Small intestine (tissue), 7 donors: ENCODE measurements around the gene BCR. TPM values are rescaled to one million over a fixed set of nuclear protein-coding genes. Genes with fewer than 3 reads are reported as not detected.

Experiments used
- DNase-seq, 2 donors: peaks; one replicate each; pipeline versions ENCODE4 v3.0.0 to v3.0.0-alpha.2; 2013
- FAIRE-seq: peaks from 2 replicates; lab custom pipeline; 2012; peaks lifted over from hg19 to GRCh38; lab: Jason Lieb, UNC
- H3K27ac ChIP-seq, 3 donors: one replicate each; pipeline ENCODE4 v1.5.1; 2013; ENCODE audit warnings: low read length in 2 of 3, mild to moderate bottlenecking in 2 of 3, control low read depth in 1 of 3, inconsistent platforms in 1 of 3, low read depth in 1 of 3, moderate library complexity in 1 of 3
- H3K27me3 ChIP-seq, 3 donors: one replicate each; pipeline ENCODE4 v1.6.1; 2013; ENCODE audit warnings: low read length in 3 of 3, inconsistent platforms in 1 of 3; ENCODE audit not compliant: control insufficient read depth in 3 of 3, insufficient read depth in 3 of 3
- H3K36me3 ChIP-seq, 3 donors: one replicate each; pipeline ENCODE4 v1.6.1; 2013; ENCODE audit warnings: low read length in 3 of 3, inconsistent platforms in 1 of 3, low read depth in 1 of 3, mild to moderate bottlenecking in 1 of 3, moderate library complexity in 1 of 3; ENCODE audit not compliant: control insufficient read depth in 3 of 3, insufficient read depth in 2 of 3
- H3K4me1 ChIP-seq, 3 donors: one replicate each; pipeline ENCODE4 v1.6.1; 2013; ENCODE audit warnings: low read length in 2 of 3, inconsistent platforms in 1 of 3, low read depth in 1 of 3, mild to moderate bottlenecking in 1 of 3, moderate library complexity in 1 of 3; ENCODE audit not compliant: control insufficient read depth in 3 of 3, insufficient read depth in 2 of 3
- H3K4me3 ChIP-seq, 3 donors: one replicate each; pipeline ENCODE4 v1.5.1; 2013; ENCODE audit warnings: low read length in 3 of 3, control low read depth in 1 of 3, inconsistent platforms in 1 of 3, low read depth in 1 of 3, mild to moderate bottlenecking in 1 of 3, moderate library complexity in 1 of 3
- H3K9me3 ChIP-seq, 2 donors: one replicate each; pipeline ENCODE4 v1.6.1; 2013; ENCODE audit warnings: low read depth in 1 of 2, low read length in 1 of 2; ENCODE audit not compliant: control insufficient read depth in 2 of 2, insufficient read depth in 1 of 2
- WGBS, 3 donors: extraction: QIAGEN DNeasy Blood & Tissue Kit; methylation state at CpG; one replicate each; pipeline ENCODE4 v1.1.7; 2013; 5-methylcytosine and 5-hydroxymethylcytosine counted together
- polyA plus RNA-seq, 4 donors: library from polyadenylated mRNA; stranded (reverse) in 3 of 4; unstranded in 1 of 4; fragments of 200-250 nt in 3 of 4; fragments of 120-200 nt in 1 of 4; gene quantifications; one replicate each; pipeline versions ENCODE4 v1.2.1 to v1.2.3, GENCODE V29; 2013
- donor health status: healthy with polysubstance abuse.
- donor health status: control.
- donor health status: control.
- donor health status: Bipolar disorder and iron deficiency.
- donor health status: healthy.

Gene BCR
- polyA plus RNA-seq, 4 donors = 8.9 to 27.9 (median 19.7) TPM

DNA sequence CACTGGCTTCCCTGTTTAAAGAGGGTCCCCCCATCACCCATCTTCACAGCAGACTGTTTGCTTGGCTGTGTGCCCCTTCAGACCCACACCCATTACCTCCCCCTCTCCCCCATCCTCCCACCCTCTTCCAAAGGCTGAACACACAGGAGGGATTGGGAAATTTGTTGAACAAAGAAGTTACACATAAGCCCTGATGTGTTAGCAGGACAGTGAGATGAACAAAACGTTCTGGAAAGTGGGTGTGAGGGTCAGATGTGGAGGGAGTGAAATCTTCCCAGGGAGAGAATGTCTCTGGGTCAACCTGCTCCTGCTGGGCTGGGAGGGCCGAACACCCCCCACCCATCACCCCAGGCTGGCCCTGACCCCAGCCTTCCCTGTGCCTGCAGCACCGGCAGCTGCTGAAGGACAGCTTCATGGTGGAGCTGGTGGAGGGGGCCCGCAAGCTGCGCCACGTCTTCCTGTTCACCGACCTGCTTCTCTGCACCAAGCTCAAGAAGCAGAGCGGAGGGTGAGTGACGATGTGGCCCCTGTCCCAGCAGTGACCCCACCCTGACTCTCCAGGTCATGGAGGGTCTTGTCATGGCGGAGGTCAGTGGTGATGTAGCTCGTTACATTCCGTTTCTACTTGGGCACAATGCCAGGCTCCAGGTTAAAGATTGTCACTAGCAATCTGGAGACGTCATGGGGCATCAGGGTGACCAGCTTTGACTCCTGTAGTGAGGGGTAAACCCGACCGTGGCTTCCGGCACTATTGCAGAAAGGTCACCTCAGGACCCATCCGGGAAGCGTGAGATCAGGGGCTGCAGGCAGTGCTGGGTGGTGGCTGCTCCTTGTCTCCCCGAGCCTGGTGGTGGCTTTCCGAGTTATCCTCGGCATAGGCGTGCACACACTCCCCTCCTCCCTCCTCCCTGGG lies 103.5 kb downstream of the BCR start:
- 86 to 90% (median 89%) methylated on average over 22 of the region's 22 CpGs for WGBS, 3 donors
- no peaks in the 10 kb centered on the region for H3K4me1 ChIP-seq
- no peak overlapping the region for H3K27ac ChIP-seq
- DNase-seq (no peak), FAIRE-seq (no peak)
- H3K36me3 ChIP-seq = peaks cover 0 to 96% (median 9%) of the 10 kb centered on the region in 3 donors
- H3K4me3 ChIP-seq = no peak overlapping the region
- no peaks in the 10 kb centered on the region for H3K27me3 ChIP-seq
- no peaks in the 10 kb centered on the region for H3K9me3 ChIP-seq

DNA sequence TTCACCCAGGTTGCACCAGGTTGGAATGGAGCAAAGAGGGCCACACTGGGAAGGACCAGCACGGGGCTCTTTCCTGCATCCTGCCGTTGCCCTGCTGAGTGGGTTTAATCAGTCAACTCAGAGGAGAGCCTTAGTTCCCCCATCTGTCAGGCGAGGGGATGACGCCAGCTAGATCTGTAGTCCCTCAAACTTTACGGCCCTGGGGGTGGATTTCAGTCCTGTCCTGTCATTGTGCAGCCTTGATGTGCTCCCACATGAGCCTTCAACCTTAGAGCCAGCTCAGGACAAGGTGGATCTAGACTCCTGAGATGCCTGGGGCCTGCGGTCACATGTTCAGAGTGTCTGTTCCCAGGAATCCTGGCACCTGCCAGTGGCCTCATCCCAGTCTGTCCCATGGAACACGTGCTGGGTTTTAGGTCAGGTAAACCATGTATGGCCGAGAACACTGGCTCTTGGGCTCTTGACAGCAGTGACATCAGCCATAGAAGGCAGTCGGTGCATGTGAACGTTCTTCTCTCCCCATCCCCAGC lies 104.3 kb downstream of the BCR start:
- Histone ChIP-seq H3K4me3 (no peak overlapping the region), H3K36me3 (peaks cover 0 to 96% (median 9%) of the 10 kb centered on the region in 3 donors), H3K9me3 (no peaks in the 10 kb centered on the region), H3K27me3 (no peaks in the 10 kb centered on the region), H3K4me1 (no peaks in the 10 kb centered on the region), H3K27ac (no peak overlapping the region)
- WGBS, 3 donors = 93 to 97% (median 94%) methylated on average over 10 of the region's 10 CpGs
- FAIRE-seq (no peak), DNase-seq (no peak)

DNA sequence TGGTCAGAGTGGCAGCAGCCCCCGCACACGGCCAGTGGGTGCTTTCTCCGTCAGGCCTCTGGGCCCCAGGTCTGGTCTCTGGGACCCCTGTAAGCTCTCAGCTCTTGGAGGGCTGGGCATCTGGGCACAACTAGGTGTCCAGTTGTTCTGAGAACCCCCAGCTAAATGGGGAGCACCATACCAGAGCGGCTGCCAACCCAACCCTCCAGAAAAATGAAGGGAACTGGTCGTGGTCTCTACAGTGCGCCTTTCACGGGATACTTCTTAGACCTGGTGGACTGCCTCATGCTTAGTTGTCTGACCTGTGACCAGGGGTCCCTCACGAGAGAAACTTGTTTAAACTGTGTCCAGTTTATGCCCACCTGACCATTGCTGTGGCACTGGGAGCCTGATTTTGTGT lies 104.9 kb downstream of the BCR start:
- Histone ChIP-seq H3K9me3 (no peaks in the 10 kb centered on the region), H3K27ac (no peak overlapping the region), H3K4me1 (peaks cover 0 to 3% (median 0%) of the 10 kb centered on the region in 3 donors), H3K36me3 (peaks cover 0 to 96% (median 9%) of the 10 kb centered on the region in 3 donors), H3K27me3 (no peaks in the 10 kb centered on the region), H3K4me3 (no peak overlapping the region)
- DNase-seq (no peak), FAIRE-seq (no peak)
- WGBS, 3 donors = 94 to 96% (median 95%) methylated on average over 8 of the region's 8 CpGs

DNA sequence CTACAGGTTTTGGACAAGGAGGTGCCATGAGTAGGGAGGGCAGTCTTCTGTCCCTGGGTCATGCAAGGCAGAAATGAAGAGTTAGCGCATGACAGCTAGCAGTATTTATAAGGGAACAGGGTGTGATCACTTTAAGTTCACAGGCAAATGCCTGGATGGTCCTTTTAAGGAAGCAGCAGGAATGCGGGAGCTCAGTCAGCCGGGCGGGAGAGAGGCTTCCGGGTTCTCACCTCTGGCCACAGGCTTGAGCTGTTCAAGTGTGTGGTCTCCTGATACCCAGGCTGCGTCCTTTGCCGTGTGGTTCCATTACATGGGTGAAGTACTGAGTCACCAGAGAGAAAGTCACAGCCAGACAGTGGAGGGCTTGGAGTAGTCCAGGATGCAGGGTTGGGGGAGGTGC lies 105.4 kb downstream of the BCR start:
- Histone ChIP-seq H3K27me3 (no peaks in the 10 kb centered on the region), H3K27ac (no peak overlapping the region), H3K9me3 (no peaks in the 10 kb centered on the region), H3K36me3 (peaks cover 0 to 96% (median 8%) of the 10 kb centered on the region in 3 donors), H3K4me3 (no peak overlapping the region), H3K4me1 (peaks cover 0 to 7% (median 0%) of the 10 kb centered on the region in 3 donors)
- FAIRE-seq (no peak), DNase-seq (no peak)
- 95 to 98% (median 95%) methylated on average over 7 of the region's 7 CpGs for WGBS, 3 donors

DNA sequence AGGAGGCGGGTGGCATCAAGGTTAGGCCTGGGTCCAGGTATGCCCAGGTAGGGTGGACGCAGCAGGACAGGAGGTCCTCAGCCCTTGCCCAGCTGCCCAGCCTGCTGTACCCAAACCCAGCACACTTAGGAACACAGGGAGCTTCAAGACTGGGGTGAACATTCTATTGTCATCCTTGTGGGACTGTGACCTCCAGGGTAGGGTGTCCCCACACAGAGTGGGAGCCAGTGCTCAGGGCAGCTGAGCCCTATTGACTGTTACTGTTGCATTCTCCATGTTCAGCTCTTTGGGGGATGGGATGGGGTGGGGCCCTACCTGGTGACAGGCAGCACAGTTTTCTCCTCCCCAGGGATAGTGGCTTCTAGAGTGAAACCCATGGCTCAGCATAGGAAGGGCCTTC lies 106.0 kb downstream of the BCR start:
- Histone ChIP-seq H3K4me1 (peaks cover 0 to 7% (median 0%) of the 10 kb centered on the region in 3 donors), H3K27ac (no peak overlapping the region), H3K4me3 (no peak overlapping the region), H3K27me3 (no peaks in the 10 kb centered on the region), H3K36me3 (peaks cover 0 to 95% (median 4%) of the 10 kb centered on the region in 3 donors), H3K9me3 (no peaks in the 10 kb centered on the region)
- FAIRE-seq (no peak), DNase-seq (no peak)
- 93 to 100% (median 96%) methylated on average over 2 of the region's 2 CpGs for WGBS, 3 donors

DNA sequence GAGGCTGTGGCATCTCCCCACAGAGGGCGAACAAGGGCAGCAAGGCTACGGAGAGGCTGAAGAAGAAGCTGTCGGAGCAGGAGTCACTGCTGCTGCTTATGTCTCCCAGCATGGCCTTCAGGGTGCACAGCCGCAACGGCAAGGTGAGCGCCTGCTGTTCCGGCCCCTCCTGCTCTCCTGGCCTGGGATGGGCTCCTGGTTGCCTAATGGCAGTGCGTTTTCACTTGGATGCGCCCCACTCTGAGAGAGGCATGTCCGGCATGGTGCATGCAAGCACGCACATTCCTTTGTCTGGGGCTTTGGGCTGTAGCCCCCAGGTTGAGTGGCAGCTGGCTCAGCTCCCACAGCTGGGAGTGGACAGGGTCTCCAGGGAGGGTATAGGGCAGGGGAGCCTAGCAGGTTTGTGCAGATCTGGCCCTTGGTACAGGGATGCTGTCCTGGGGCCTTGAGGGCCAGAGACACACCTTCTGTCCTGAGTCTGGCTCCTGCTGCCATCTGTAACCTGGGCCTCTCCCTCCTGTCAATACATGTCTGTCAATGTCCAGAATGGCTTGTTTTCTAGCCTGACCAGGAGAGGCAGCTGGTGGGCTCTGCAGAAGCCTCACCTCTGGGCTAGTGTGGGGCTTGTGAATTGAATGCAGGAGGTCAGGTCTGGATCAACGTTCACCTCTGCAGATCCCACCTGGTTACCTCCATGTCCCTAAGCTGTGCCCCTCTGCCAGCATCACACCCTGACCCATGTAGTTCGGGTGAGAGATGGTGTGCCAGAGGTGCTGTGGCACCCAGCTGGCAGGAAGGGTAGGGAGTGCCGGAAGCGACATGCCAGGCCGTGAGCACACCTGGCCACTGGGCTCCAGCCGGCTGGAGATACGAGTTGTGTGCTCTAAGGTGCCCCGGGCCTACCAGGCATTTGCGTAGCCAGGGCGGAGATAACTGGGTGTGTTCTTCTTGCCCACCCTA lies 107.1 kb downstream of the BCR start:
- Histone ChIP-seq H3K27ac (no peak overlapping the region), H3K4me1 (peaks cover 0 to 7% (median 0%) of the 10 kb centered on the region in 3 donors), H3K27me3 (no peaks in the 10 kb centered on the region), H3K36me3 (peaks cover 0 to 96% (median 8%) of the 10 kb centered on the region in 3 donors), H3K9me3 (no peaks in the 10 kb centered on the region), H3K4me3 (no peak overlapping the region)
- DNase-seq (no peak), FAIRE-seq (no peak)
- 90 to 94% (median 94%) methylated on average over 19 to 21 of the region's 21 CpGs for WGBS, 3 donors

DNA sequence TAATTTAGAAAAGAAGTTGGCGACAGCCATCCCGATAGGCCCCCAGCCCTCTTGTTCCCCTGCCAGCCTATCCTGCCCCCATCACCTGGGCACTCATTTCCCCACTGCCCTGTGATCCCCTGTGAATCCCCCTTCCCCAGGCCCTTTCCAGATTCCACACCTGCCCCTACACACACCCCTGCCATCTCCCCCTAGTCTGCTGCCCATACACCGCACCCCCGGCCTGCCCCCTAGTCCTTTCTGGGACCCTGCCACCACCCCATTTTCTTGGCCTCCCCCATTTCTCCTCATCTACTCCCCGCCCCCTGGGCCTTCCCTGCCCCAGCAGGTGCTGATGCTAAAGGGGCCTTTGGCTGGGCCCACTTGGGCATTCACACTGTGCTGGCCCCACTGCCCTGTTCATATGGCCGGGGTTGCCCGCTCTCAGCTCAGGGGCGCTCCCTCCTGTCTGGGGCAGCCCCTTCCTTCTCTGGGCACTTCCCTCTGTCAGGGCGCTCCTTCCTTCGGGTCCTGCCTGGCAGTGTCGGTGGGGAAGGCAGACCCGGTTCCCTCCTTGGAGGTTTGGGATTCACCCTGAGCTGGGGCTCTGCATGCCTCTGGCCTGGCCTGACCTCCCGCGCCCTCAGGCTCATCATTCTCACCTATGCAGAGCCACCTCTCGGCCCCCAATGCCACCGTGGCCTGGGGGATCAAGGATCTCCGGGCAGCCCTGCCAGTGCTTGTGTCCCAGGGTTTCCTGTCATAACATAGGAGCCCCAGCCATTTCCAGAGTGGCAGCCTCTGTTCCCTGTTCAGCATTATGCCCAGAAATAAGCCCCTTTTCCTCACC lies 108.2 kb downstream of the BCR start:
- H3K4me1 ChIP-seq = peaks cover 0 to 7% (median 0%) of the 10 kb centered on the region in 3 donors
- H3K9me3 ChIP-seq = no peaks in the 10 kb centered on the region
- no peak overlapping the region for H3K4me3 ChIP-seq
- no peaks in the 10 kb centered on the region for H3K27me3 ChIP-seq
- FAIRE-seq (no peak), DNase-seq (no peak)
- 93 to 96% (median 95%) methylated on average over 17 of the region's 17 CpGs for WGBS, 3 donors
- H3K27ac ChIP-seq = no peak overlapping the region
- peaks cover 2 to 96% (median 10%) of the 10 kb centered on the region in 3 donors for H3K36me3 ChIP-seq
